ENCODE results near the gene PDE9A. TPM values are rescaled to one million over a fixed set of nuclear protein-coding genes. Genes with fewer than 3 reads are reported as not detected.
"Not testable (repeated sequence)": the region's sequence is repeated elsewhere in the genome, so short reads cannot be mapped to it uniquely, and the experiment has no call there.

PDE9A gene
- total RNA-seq, 1 donor from 2014 or later, result 3.3 TPM

GRCh38 chr21:42720484-42720883 lies 67.1 kb downstream of the PDE9A start:
- intact Hi-C loops (cut with DNase I); ATAC-seq (ENCODE audit: poor library complexity); DNase-seq: not testable (repeated sequence)

- intact Hi-C loops (cut with DNase I), result no loop called here
- DNase-seq (no peak), ATAC-seq (ENCODE audit: poor library complexity) (peak; percentile 84)
These were observed 68.0 kb downstream of the PDE9A start for GRCh38 chr21:42721341-42721824.

GRCh38 chr21:42722153-42722552 lies 68.7 kb downstream of the PDE9A start:
- intact Hi-C loops (cut with DNase I), result no loop called here
- no peak for DNase-seq
- no peak for ATAC-seq (ENCODE audit: poor library complexity)

GRCh38 chr21:42722808-42723473 lies 69.5 kb downstream of the PDE9A start:
- DNase-seq (no peak), ATAC-seq (ENCODE audit: poor library complexity) (no peak)
- intact Hi-C loops (cut with DNase I), result no loop called here

GRCh38 chr21:42724226-42724920 lies 71.0 kb downstream of the PDE9A start:
- DNase-seq, result no peak
- ATAC-seq (ENCODE audit: poor library complexity), result peak; percentile 33
- intact Hi-C loops (cut with DNase I), result no loop called here

GRCh38 chr21:42725416-42725930 lies 72.1 kb downstream of the PDE9A start:
- DNase-seq (no peak), ATAC-seq (ENCODE audit: poor library complexity) (no peak)
- intact Hi-C loops (cut with DNase I), result no loop called here

GRCh38 chr21:42731264-42732032 lies 78.0 kb downstream of the PDE9A start:
- intact Hi-C loops (cut with DNase I), result no loop called here
- no peak for DNase-seq
- peak; percentile 27 for ATAC-seq (ENCODE audit: poor library complexity)

- intact Hi-C loops (cut with DNase I), result no loop called here
- ATAC-seq (ENCODE audit: poor library complexity), result no peak
- no peak for DNase-seq
These were observed 78.6 kb downstream of the PDE9A start for GRCh38 chr21:42732033-42732410.

- intact Hi-C loops (cut with DNase I), result no loop called here
- DNase-seq, result no peak
- no peak for ATAC-seq (ENCODE audit: poor library complexity)
These were observed 79.7 kb downstream of the PDE9A start for GRCh38 chr21:42733037-42733627.

GRCh38 chr21:42733874-42734273 lies 80.5 kb downstream of the PDE9A start:
- DNase-seq (no peak), ATAC-seq (ENCODE audit: poor library complexity) (no peak)
- intact Hi-C loops (cut with DNase I), result no loop called here

GRCh38 chr21:42734323-42734971 lies 81.0 kb downstream of the PDE9A start:
- DNase-seq, result no peak
- no peak for ATAC-seq (ENCODE audit: poor library complexity)
- intact Hi-C loops (cut with DNase I), result no loop called here

GRCh38 chr21:42735061-42735460 lies 81.6 kb downstream of the PDE9A start:
- intact Hi-C loops (cut with DNase I), result no loop called here
- no peak for ATAC-seq (ENCODE audit: poor library complexity)

GRCh38 chr21:42735944-42736343 lies 82.5 kb downstream of the PDE9A start:
- ATAC-seq (ENCODE audit: poor library complexity) (no peak), DNase-seq (no peak)
- intact Hi-C loops (cut with DNase I), result no loop called here

More at GRCh38 chr21:42735061-42735460, 81.6 kb downstream of the PDE9A start:
- no peak for DNase-seq

GRCh38 chr21:42736646-42737350 lies 83.4 kb downstream of the PDE9A start:
- intact Hi-C loops (cut with DNase I), result no loop called here
- ATAC-seq (ENCODE audit: poor library complexity) (no peak), DNase-seq (no peak)

GRCh38 chr21:42737951-42738590 lies 84.7 kb downstream of the PDE9A start:
- intact Hi-C loops (cut with DNase I), result no loop called here
- ATAC-seq (ENCODE audit: poor library complexity) (peak; percentile 74), DNase-seq (peak; percentile 67)

- intact Hi-C loops (cut with DNase I), result no loop called here
- DNase-seq (no peak), ATAC-seq (ENCODE audit: poor library complexity) (no peak)
These were observed 85.9 kb downstream of the PDE9A start for GRCh38 chr21:42739061-42739931.
